HepG2 (cell line): ENCODE data around the gene LINGO1. TPM values are rescaled to one million over a fixed set of nuclear protein-coding genes. Genes with fewer than 3 reads are reported as not detected.

Experiments used
- ATAC-seq: fragments of 200-7000 bp; cut with Tn5 transposase; 3 replicates; pipeline ENCODE4 v1.9.1; 2020; ENCODE audit warnings: mild to moderate bottlenecking, moderate library complexity
- BruUV-seq: library from RNA; stranded (reverse); fragments of 400-500 nt; replicated peaks from 2 replicates; lab custom pipeline; 2021; lab: Mats Ljungman, UMichigan
- CTCF ChIA-PET: fragments of 300-600 bp; formaldehyde crosslinking; extraction: SDS; loops from one replicate; lab custom pipeline; 2021; ENCODE audit warnings: low total read pairs, inconsistent platforms, low intra/inter-chr PET ratio; lab: Yijun Ruan, JAX
- POLR2A ChIA-PET: fragments of 350-600 bp; sonication (Branson Sonifier 250); formaldehyde crosslinking; loops from one replicate; lab custom pipeline; 2020; ENCODE audit warnings: antibody characterized with exemption, inconsistent platforms; lab: Yijun Ruan, JAX
- DNase-seq: peaks from one replicate; pipeline ENCODE4 v3.0.0-alpha.2; 2015; ENCODE audit warnings: low spot score
- FAIRE-seq: peaks from 3 replicates; lab custom pipeline; 2011; peaks lifted over from hg19 to GRCh38; lab: Jason Lieb, UNC
- H2AFZ ChIP-seq: one replicate; pipeline ENCODE4 v1.6.1; 2011; ENCODE audit warnings: low read length, inconsistent platforms
- H3K27ac ChIP-seq: fragments of 300-600 bp; 3 replicates; pipeline ENCODE4 v1.8.0; 2011; ENCODE audit warnings: mixed run types, mild to moderate bottlenecking, mixed read lengths, low read length, inconsistent platforms; ENCODE audit not compliant: insufficient read depth; ENCODE audit errors: extremely low read length
- H3K27me3 ChIP-seq, 2 experiments: fragments of 200-600 bp in 1 of 2; 2 replicates in 1 of 2; 3 replicates in 1 of 2; pipeline versions ENCODE4 v1.6.0 to v1.8.0; 2011; ENCODE audit warnings: low read length in 2 of 2, mild to moderate bottlenecking in 2 of 2, moderate library complexity in 2 of 2, inconsistent platforms in 1 of 2; ENCODE audit not compliant: insufficient read depth in 2 of 2, control insufficient read depth in 1 of 2
- H3K36me3 ChIP-seq, 2 experiments: fragments of 200-600 bp in 1 of 2; replicated peaks in 1 of 2; 2 replicates in 1 of 2; 3 replicates in 1 of 2; pipeline versions ENCODE4 v1.5.1 to v1.8.0; 2011; ENCODE audit warnings: low read length in 2 of 2, inconsistent platforms in 1 of 2; ENCODE audit not compliant: insufficient read depth in 2 of 2, control insufficient read depth in 1 of 2
- H3K4me1 ChIP-seq: 2 replicates; pipeline ENCODE4 v1.5.1; 2012; ENCODE audit warnings: low read length, inconsistent platforms; ENCODE audit not compliant: insufficient read depth
- H3K4me2 ChIP-seq: 2 replicates; pipeline ENCODE4 v1.6.0; 2011; ENCODE audit warnings: low read depth, low read length, inconsistent platforms
- H3K4me3 ChIP-seq, 3 experiments: fragments of 200-600 bp in 1 of 3; sonication (generic), shearing (Covaris generic) in 1 of 3; replicated peaks in 1 of 3; 2 replicates each; pipeline ENCODE4 v1.5.1; 2011 to 2016; ENCODE audit warnings: low read length in 3 of 3, inconsistent platforms in 2 of 3, low read depth in 2 of 3, mild to moderate bottlenecking in 2 of 3, control low read depth in 1 of 3, mixed read lengths in 1 of 3; ENCODE audit not compliant: insufficient read depth in 1 of 3
- H3K79me2 ChIP-seq: one replicate; pipeline ENCODE4 v1.6.1; 2011; ENCODE audit warnings: low read length, inconsistent platforms; ENCODE audit not compliant: insufficient read depth
- H3K9ac ChIP-seq: 2 replicates; pipeline ENCODE4 v1.6.0; 2011; ENCODE audit warnings: mild to moderate bottlenecking, low read depth, low read length, inconsistent platforms; ENCODE audit not compliant: insufficient read depth
- H3K9me3 ChIP-seq: 2 replicates; pipeline ENCODE4 v1.5.1; 2012; ENCODE audit warnings: mild to moderate bottlenecking, low read length
- H4K20me1 ChIP-seq: 2 replicates; pipeline ENCODE4 v1.6.0; 2011; ENCODE audit warnings: inconsistent platforms, mild to moderate bottlenecking, low read length, moderate library complexity; ENCODE audit not compliant: insufficient read depth
- CREM ChIP-seq, 2 experiments: sonication (generic) in 1 of 2; formaldehyde crosslinking in 1 of 2; IDR thresholded peaks; 2 replicates each; pipeline versions ENCODE4 v1.4.0 to v1.6.1; 2016 to 2020; ENCODE audit warnings: antibody characterized with exemption in 1 of 2, mild to moderate bottlenecking in 1 of 2, missing genetic modification reagents in 1 of 2
- DNMT1 ChIP-seq: sonication (generic); formaldehyde crosslinking; IDR thresholded peaks from 2 replicates; pipeline ENCODE4 v1.5.1; 2020; ENCODE audit warnings: mild to moderate bottlenecking, missing genetic modification reagents
- HIVEP1 ChIP-seq: sonication (generic); formaldehyde crosslinking; IDR thresholded peaks from 2 replicates; pipeline ENCODE4 v1.4.0; 2020; ENCODE audit warnings: mild to moderate bottlenecking, missing genetic modification reagents
- HNF4G ChIP-seq, 2 experiments: sonication (generic) in 1 of 2; formaldehyde crosslinking in 1 of 2; IDR thresholded peaks; 2 replicates each; pipeline versions ENCODE4 v1.4.0 to v1.6.1; 2011 to 2020; ENCODE audit warnings: borderline replicate concordance in 2 of 2, low read depth in 2 of 2, mild to moderate bottlenecking in 2 of 2, low read length in 1 of 2, missing genetic modification reagents in 1 of 2, moderate library complexity in 1 of 2
- HNRNPUL1 ChIP-seq: fragments of 200-400 bp; formaldehyde crosslinking; IDR thresholded peaks from 2 replicates; pipeline ENCODE4 v1.6.1; 2017; ENCODE audit warnings: low read depth, mild to moderate bottlenecking, low read length, moderate library complexity
- HOXA5 ChIP-seq: sonication (generic); formaldehyde crosslinking; IDR thresholded peaks from 2 replicates; pipeline ENCODE4 v1.4.0; 2020; ENCODE audit warnings: missing genetic modification reagents
- MEIS1 ChIP-seq: sonication (generic); formaldehyde crosslinking; IDR thresholded peaks from 2 replicates; pipeline ENCODE4 v1.9.0; 2021; ENCODE audit warnings: mild to moderate bottlenecking, missing genetic modification reagents, moderate library complexity, borderline replicate concordance
- RERE ChIP-seq: IDR thresholded peaks from 2 replicates; pipeline ENCODE4 v1.6.1; 2016; ENCODE audit warnings: low read depth, missing genetic modification reagents, missing compliant biosample characterization
- THAP9 ChIP-seq: sonication (generic); formaldehyde crosslinking; IDR thresholded peaks from 2 replicates; pipeline ENCODE4; 2020; ENCODE audit warnings: missing genetic modification reagents, mild to moderate bottlenecking, borderline replicate concordance
- XBP1 ChIP-seq: sonication (generic); formaldehyde crosslinking; IDR thresholded peaks from 2 replicates; pipeline ENCODE4 v1.5.0; 2020; ENCODE audit warnings: missing genetic modification reagents
- ZNF34 ChIP-seq: sonication (generic); formaldehyde crosslinking; IDR thresholded peaks from 2 replicates; pipeline ENCODE4 v1.4.0; 2020; ENCODE audit warnings: mild to moderate bottlenecking, missing genetic modification reagents, borderline replicate concordance
- ZNF589 ChIP-seq: sonication (generic); formaldehyde crosslinking; conservative IDR thresholded peaks from 2 replicates; pipeline ENCODE4 v1.8.0; 2022; ENCODE audit warnings: mild to moderate bottlenecking, moderate library complexity, missing genetic modification reagents
- ZSCAN30 ChIP-seq: sonication (generic); formaldehyde crosslinking; IDR thresholded peaks from 2 replicates; pipeline ENCODE4 v1.5.0; 2020; ENCODE audit warnings: mild to moderate bottlenecking, missing genetic modification reagents
- WGBS: methylation state at CpG from one replicate; pipeline ENCODE4 v1.1.6; 2017; ENCODE audit warnings: low lambda C conversion rate; 5-methylcytosine and 5-hydroxymethylcytosine counted together
- in situ Hi-C: cut with HindIII; loops from 2 replicates; pipeline ENCODE4 v1.10.0; 2017; ENCODE audit warnings: low pct_unique_long_range_greater_than_20kb; ENCODE audit not compliant: extremely low pct_ligation_motif_present
- intact Hi-C: fragments of 100-400 bp; cut with micrococcal nuclease; formaldehyde crosslinking; loops from one replicate; pipeline ENCODE4 v1.10.0; 2022; ENCODE audit not compliant: unreplicated experiment
- polyA plus RNA-seq, 8 experiments: library from polyadenylated mRNA; depleted of rRNA in 3 of 8; stranded (reverse) in 7 of 8; unstranded in 1 of 8; fragments of >200 nt; fragmentation: Illumina TruSeq in 4 of 8; extraction: Trizol in 4 of 8; gene quantifications; 2 replicates each; pipeline versions ENCODE4 v1.2.1 to v1.2.3, GENCODE V29; 2011 to 2016; ENCODE audit warnings: low read depth in 4 of 8, missing spikeins in 1 of 8, mixed read lengths in 1 of 8; ENCODE audit not compliant: insufficient read depth in 1 of 8
- total RNA-seq, 5 experiments: library from RNA; depleted of rRNA; stranded (reverse); fragments of >200 nt; fragmentation: Illumina TruSeq; extraction: Trizol; gene quantifications; 2 replicates each; pipeline ENCODE4 v1.2.3, GENCODE V29; 2016; ENCODE audit warnings: low read depth in 1 of 5

LINGO1 gene
- total and polyA plus RNA-seq, 2 of the 13 experiments (the other 11 are each of a cell fraction or from before 2014, with no cell fraction given): 0.07 TPM; not detected in 1

DNA sequence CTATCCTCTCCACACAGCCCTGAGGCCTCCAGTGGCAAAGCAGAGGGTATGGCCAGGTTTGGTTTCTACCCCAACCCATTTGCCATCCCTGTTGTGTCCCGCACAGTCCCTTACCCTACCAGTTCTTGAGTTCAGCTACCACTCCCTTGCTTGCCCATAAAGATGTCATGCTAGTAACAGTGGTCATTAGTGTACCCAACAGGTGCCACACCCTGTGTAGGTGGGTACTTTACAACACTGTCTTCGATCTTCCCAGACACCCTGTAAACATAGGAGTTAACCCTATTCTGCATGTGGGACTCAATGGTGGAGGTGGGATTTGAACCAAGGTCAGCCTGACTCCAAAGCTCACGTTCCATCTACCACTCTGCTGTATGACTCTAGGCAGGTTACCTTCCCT is 23.2 kb downstream of the LINGO1 start (continued):
- no peak for TF ChIP-seq ZSCAN30 (CRISPR knock-in tag)

DNA sequence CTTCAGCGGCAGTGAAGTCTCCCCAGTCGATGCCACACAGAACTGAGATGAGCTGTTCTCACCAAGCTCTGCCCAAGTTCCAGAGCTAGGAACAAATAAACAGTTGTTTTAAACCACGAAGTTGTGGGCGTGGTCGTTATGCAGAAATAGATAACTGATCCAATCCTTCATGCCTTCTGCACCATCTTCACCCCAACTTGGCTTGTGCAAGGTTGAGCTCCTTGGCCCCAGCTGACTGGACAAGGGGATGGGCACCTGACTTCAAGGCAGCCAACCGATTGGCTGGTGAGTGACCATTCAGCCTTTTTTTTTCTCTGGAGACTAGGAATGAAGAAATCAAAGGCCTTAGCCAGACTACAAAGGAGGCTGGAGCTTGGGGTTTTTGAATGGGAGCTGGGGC is 23.9 kb downstream of the LINGO1 start:
- no peak overlapping the region for H3K9ac ChIP-seq
- no peaks in the 10 kb centered on the region for H3K4me1 ChIP-seq
- DNase-seq (no peak), ATAC-seq (no peak), FAIRE-seq (no peak)
- no peaks in the 10 kb centered on the region for H3K9me3 ChIP-seq
- CTCF ChIA-PET: no interaction called here
- H2AFZ ChIP-seq: no peak overlapping the region
- POLR2A ChIA-PET: no interaction called here
- no peaks in the 10 kb centered on the region for H3K36me3 ChIP-seq
- H4K20me1 ChIP-seq: no peaks in the 10 kb centered on the region
- H3K4me2 ChIP-seq: no peak overlapping the region
- H3K79me2 ChIP-seq: no peaks in the 10 kb centered on the region
- no peak overlapping the region for H3K27ac ChIP-seq
- WGBS: 59% methylated on average over 3 of the region's 6 CpGs
- H3K4me3 ChIP-seq: no peak overlapping the region
- BruUV-seq: no TSS peak
- intact Hi-C loops: no loop called here
- H3K27me3 ChIP-seq: peaks cover 0 to 23% of the 10 kb centered on the region in 2 experiments; a peak in 3 of 5 replicates
- in situ Hi-C loops: no loop called here
- no peak for TF ChIP-seq RERE (CRISPR knock-in tag)
- TF ChIP-seq HIVEP1: no peak
- no peak for TF ChIP-seq CREM (IDR thresholded peaks at IDR 0.05)
- TF ChIP-seq CREM (CRISPR knock-in tag; IDR thresholded peaks at IDR 0.05): no peak
- TF ChIP-seq HNRNPUL1: no peak
- TF ChIP-seq DNMT1 (CRISPR knock-in tag): no peak
- no peak for TF ChIP-seq HNF4G (IDR thresholded peaks at IDR 0.05; ENCODE audit: borderline replicate concordance, low read depth, low read length)
- no peak for TF ChIP-seq HNF4G (CRISPR knock-in tag; IDR thresholded peaks at IDR 0.05; ENCODE audit: borderline replicate concordance, low read depth)
- TF ChIP-seq THAP9 (CRISPR knock-in tag): no peak
- no peak for TF ChIP-seq ZNF34
- no peak for TF ChIP-seq MEIS1
- TF ChIP-seq XBP1 (CRISPR knock-in tag): no peak
- TF ChIP-seq ZNF589: no peak
- no peak for TF ChIP-seq HOXA5 (CRISPR knock-in tag)
